ENCODE results near the gene USP16. TPM values are rescaled to one million over a fixed set of nuclear protein-coding genes. Genes with fewer than 3 reads are reported as not detected.

Gene USP16
- total and polyA plus RNA-seq, 2 of the 13 experiments (the other 11 are each of a cell fraction or from before 2014, with no cell fraction given), result 16.5 to 46.9 TPM

GRCh38 chr21:29030909-29031308 lies 6.4 kb downstream of the USP16 start (continued):
- no peak for TF ChIP-seq ZNF136 (CRISPR knock-in tag; IDR thresholded peaks at IDR 0.05; ENCODE audit: low read depth)
- no peak for TF ChIP-seq ZBTB21 (CRISPR knock-in tag; IDR thresholded peaks at IDR 0.05)
- no peak for TF ChIP-seq RBM39 (IDR thresholded peaks at IDR 0.05; ENCODE audit: low read depth, low read length, poor library complexity, severe bottlenecking)

DNA sequence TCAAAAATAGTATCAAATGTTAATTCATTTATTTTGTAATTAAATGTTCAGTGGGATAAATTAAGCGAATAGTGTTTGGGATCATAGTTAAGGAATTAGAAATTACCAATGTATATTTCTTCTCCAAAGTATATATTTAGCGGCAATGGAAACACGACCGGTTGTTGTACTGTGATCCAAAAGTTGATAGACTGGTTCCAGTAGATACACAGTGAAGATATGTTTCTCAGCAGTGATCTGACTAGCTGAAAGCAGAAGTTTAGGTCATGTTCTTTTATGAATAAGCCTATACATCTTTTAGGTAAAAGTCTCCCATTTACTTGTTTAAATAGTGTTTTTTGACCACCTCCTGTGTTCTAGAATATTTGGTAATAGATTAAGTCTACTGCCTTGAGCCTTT lies 8.8 kb downstream of the USP16 start:
- no peaks in the 10 kb centered on the region for H3K9me3 ChIP-seq (ENCODE audit: low read length)
- peaks cover 2% of the 10 kb centered on the region for H3K79me2 ChIP-seq (ENCODE audit: insufficient read depth, low read length)
- WGBS (ENCODE audit: low lambda C conversion rate), result 97% methylated on average over 4 of the region's 4 CpGs
- peaks cover 17 to 88% of the 10 kb centered on the region in 2 experiments for H3K36me3 ChIP-seq (replicated peaks in 1 of 2; ENCODE audit: control insufficient read depth in 1 of 2, insufficient read depth in 2 of 2, low read length in 2 of 2)
- intact Hi-C loops (cut with micrococcal nuclease; ENCODE audit: unreplicated experiment) (no loop called here), in situ Hi-C loops (cut with HindIII; ENCODE audit: extremely low pct_ligation_motif_present, low pct_unique_long_range_greater_than_20kb) (loop anchor here (5.0 kb wide), 1 partner anchor 34 kb away; no protein-coding TSS in a partner anchor)
- CTCF ChIA-PET (ENCODE audit: low intra/inter-chr PET ratio, low total read pairs), result no interaction called here
- TF ChIP-seq ZFP62 (CRISPR knock-in tag; IDR thresholded peaks at IDR 0.05) (no peak), PRDM15 (CRISPR knock-in tag; IDR thresholded peaks at IDR 0.05) (no peak), ZNF660 (CRISPR knock-in tag; IDR thresholded peaks at IDR 0.05; ENCODE audit: borderline replicate concordance, low read depth) (no peak), ZNF841 (CRISPR knock-in tag; IDR thresholded peaks at IDR 0.05; ENCODE audit: borderline replicate concordance) (no peak), ZBTB7B (CRISPR knock-in tag; IDR thresholded peaks at IDR 0.05) (no peak), ZNF432 (CRISPR knock-in tag; IDR thresholded peaks at IDR 0.05; ENCODE audit: borderline replicate concordance) (no peak), RFX1 (IDR thresholded peaks at IDR 0.05) (no peak), NCOA2 (CRISPR knock-in tag; IDR thresholded peaks at IDR 0.05) (no peak), TCF12 (IDR thresholded peaks at IDR 0.05) (no peak), TCF12 (CRISPR knock-in tag; IDR thresholded peaks at IDR 0.05) (no peak)
- no peak for DNase-seq (ENCODE audit: low spot score)
- H3K27me3 ChIP-seq (ENCODE audit: control insufficient read depth in 1 of 2, insufficient read depth in 2 of 2, low read length in 2 of 2), result no peaks in the 10 kb centered on the region
- no peaks in the 10 kb centered on the region for H3K4me1 ChIP-seq (ENCODE audit: insufficient read depth, low read length)
- no peak overlapping the region for H2AFZ ChIP-seq (ENCODE audit: low read length)
- no peak overlapping the region for H3K27ac ChIP-seq (ENCODE audit: extremely low read length, insufficient read depth, low read length)
- no peak for ATAC-seq
- H3K4me2 ChIP-seq (ENCODE audit: low read depth, low read length), result no peak overlapping the region
- POLR2A ChIA-PET, result no interaction called here
- H3K4me3 ChIP-seq (replicated peaks in 1 of 3; ENCODE audit: insufficient read depth in 1 of 3, low read depth in 2 of 3, low read length in 3 of 3), result no peak overlapping the region
- no TSS peak for BruUV-seq (replicated peaks)
- FAIRE-seq, result no peak
- H3K9ac ChIP-seq (ENCODE audit: insufficient read depth, low read depth, low read length), result no peak overlapping the region
- no peaks in the 10 kb centered on the region for H4K20me1 ChIP-seq (ENCODE audit: insufficient read depth, low read length)

Measured in HepG2 (cell line).